ENCODE data around the gene ATP5MG. TPM values are rescaled to one million over a fixed set of nuclear protein-coding genes. Genes with fewer than 3 reads are reported as not detected.

Gene ATP5MG
- total RNA-seq, 1 donor from 2014 or later = 194 TPM

GRCh38 chr11:118442301-118442700 is 40.9 kb downstream of the ATP5MG start:
- Mint-ChIP-seq H3K9me3 (ENCODE audit: unreplicated experiment) (no peaks in the 10 kb centered on the region), H3K27ac (ENCODE audit: unreplicated experiment) (no peak overlapping the region), H3K27me3 (ENCODE audit: low read depth, unreplicated experiment) (no peaks in the 10 kb centered on the region), H3K4me1 (ENCODE audit: low read depth, unreplicated experiment) (peaks cover 43% of the 10 kb centered on the region), H3K36me3 (ENCODE audit: low read depth, unreplicated experiment) (peaks cover 6% of the 10 kb centered on the region), H3K4me3 (ENCODE audit: unreplicated experiment) (no peak overlapping the region)
- H3K4me3 ChIP-seq (ENCODE audit: insufficient read depth, low read depth, low read length) = no peak overlapping the region
- no peak overlapping the region for H2AFZ ChIP-seq (ENCODE audit: low read depth, low read length)
- peak overlapping the region; percentile 5 for H3K4me2 ChIP-seq (ENCODE audit: low read length)
- no peak for TF ChIP-seq CTCF (IDR thresholded peaks at IDR 0.05; ENCODE audit: insufficient read depth, low read depth, low read length)
- no peak for TF ChIP-seq EZH2 (IDR thresholded peaks at IDR 0.05; ENCODE audit: insufficient read depth, low read length)
- H3K4me1 ChIP-seq (ENCODE audit: insufficient read depth, low read length) = peaks cover 18% of the 10 kb centered on the region
- no peaks in the 10 kb centered on the region for H3K9me3 ChIP-seq (ENCODE audit: insufficient read depth, low read depth, low read length)
- H3K9ac ChIP-seq (ENCODE audit: low read length) = no peak overlapping the region
- FAIRE-seq (no peak), DNase-seq (ENCODE audit: low read depth) (no peak)
- no peaks in the 10 kb centered on the region for H3K27me3 ChIP-seq (ENCODE audit: insufficient read depth, low read length)
- H3K79me2 ChIP-seq (ENCODE audit: insufficient read depth, low read length) = peaks cover 100% of the 10 kb centered on the region
- peaks cover 100% of the 10 kb centered on the region for H4K20me1 ChIP-seq (ENCODE audit: insufficient read depth, low read length)
- no peak overlapping the region for H3K27ac ChIP-seq (ENCODE audit: low read depth, low read length)
- no peaks in the 10 kb centered on the region for H3K36me3 ChIP-seq (ENCODE audit: insufficient read depth, low read length)

DNA sequence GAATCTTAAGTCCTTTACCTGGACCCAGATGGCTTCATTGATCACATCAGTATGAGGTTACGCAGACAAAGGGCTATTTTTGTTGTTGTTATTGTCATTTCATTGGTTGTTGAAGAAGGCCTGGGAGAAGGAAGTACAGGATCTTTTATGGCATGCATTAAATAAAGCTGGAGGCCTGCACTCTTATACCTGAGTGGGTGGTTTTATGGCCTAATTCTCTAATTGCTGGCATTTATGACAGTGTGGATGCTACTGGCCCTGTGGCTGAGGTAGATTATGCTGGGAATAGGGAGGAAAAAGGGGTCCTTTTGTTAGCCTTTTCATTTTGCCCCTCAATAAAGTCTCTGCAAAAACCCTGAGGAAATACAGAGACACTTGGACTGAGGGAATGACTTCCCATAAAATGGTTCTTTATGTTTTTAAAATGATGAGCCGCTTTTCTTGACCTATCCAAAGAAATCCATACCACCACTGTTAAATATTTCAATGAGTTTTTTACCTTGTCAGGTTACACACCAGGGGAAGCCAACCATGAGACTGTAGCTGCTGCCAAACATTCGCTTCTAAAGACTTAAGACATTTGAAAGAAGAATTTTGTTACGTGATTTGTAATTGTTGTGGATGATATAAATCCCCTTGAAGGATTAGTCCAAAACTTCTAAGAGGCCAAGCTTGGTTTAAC is 41.6 kb downstream of the ATP5MG start:
- Histone ChIP-seq H3K4me3 (ENCODE audit: insufficient read depth, low read depth, low read length) (no peak overlapping the region), H3K9ac (ENCODE audit: low read length) (no peak overlapping the region), H2AFZ (ENCODE audit: low read depth, low read length) (no peak overlapping the region), H3K79me2 (ENCODE audit: insufficient read depth, low read length) (peaks cover 100% of the 10 kb centered on the region), H3K9me3 (ENCODE audit: insufficient read depth, low read depth, low read length) (no peaks in the 10 kb centered on the region), H3K4me1 (ENCODE audit: insufficient read depth, low read length) (peaks cover 14% of the 10 kb centered on the region), H3K27me3 (ENCODE audit: insufficient read depth, low read length) (no peaks in the 10 kb centered on the region), H4K20me1 (ENCODE audit: insufficient read depth, low read length) (peaks cover 100% of the 10 kb centered on the region), H3K27ac (ENCODE audit: low read depth, low read length) (no peak overlapping the region), H3K36me3 (ENCODE audit: insufficient read depth, low read length) (no peaks in the 10 kb centered on the region), H3K4me2 (ENCODE audit: low read length) (no peak overlapping the region)
- Mint-ChIP-seq H3K36me3 (ENCODE audit: low read depth, unreplicated experiment) (peaks cover 6% of the 10 kb centered on the region), H3K27me3 (ENCODE audit: low read depth, unreplicated experiment) (no peaks in the 10 kb centered on the region), H3K4me3 (ENCODE audit: unreplicated experiment) (no peak overlapping the region), H3K27ac (ENCODE audit: unreplicated experiment) (no peak overlapping the region), H3K9me3 (ENCODE audit: unreplicated experiment) (no peaks in the 10 kb centered on the region), H3K4me1 (ENCODE audit: low read depth, unreplicated experiment) (peaks cover 43% of the 10 kb centered on the region)
- no peak for DNase-seq (ENCODE audit: low read depth)
- no peak for TF ChIP-seq CTCF (IDR thresholded peaks at IDR 0.05; ENCODE audit: insufficient read depth, low read depth, low read length)
- TF ChIP-seq EZH2 (IDR thresholded peaks at IDR 0.05; ENCODE audit: insufficient read depth, low read length) = no peak
- no peak for FAIRE-seq

- H3K4me1 Mint-ChIP-seq (ENCODE audit: low read depth, unreplicated experiment) = peaks cover 47% of the 10 kb centered on the region
- H4K20me1 ChIP-seq (ENCODE audit: insufficient read depth, low read length) = peaks cover 100% of the 10 kb centered on the region
Observed at GRCh38 chr11:118443590-118444218, 42.3 kb downstream of the ATP5MG start.

More at GRCh38 chr11:118443590-118444218, 42.3 kb downstream of the ATP5MG start:
- H3K9me3 Mint-ChIP-seq (ENCODE audit: unreplicated experiment) = no peaks in the 10 kb centered on the region
- H3K4me3 Mint-ChIP-seq (ENCODE audit: unreplicated experiment) = no peak overlapping the region
- Histone ChIP-seq H3K4me2 (ENCODE audit: low read length) (no peak overlapping the region), H2AFZ (ENCODE audit: low read depth, low read length) (no peak overlapping the region), H3K36me3 (ENCODE audit: insufficient read depth, low read length) (no peaks in the 10 kb centered on the region), H3K27me3 (ENCODE audit: insufficient read depth, low read length) (no peaks in the 10 kb centered on the region), H3K4me1 (ENCODE audit: insufficient read depth, low read length) (peaks cover 11% of the 10 kb centered on the region), H3K9ac (ENCODE audit: low read length) (no peak overlapping the region), H3K9me3 (ENCODE audit: insufficient read depth, low read depth, low read length) (no peaks in the 10 kb centered on the region), H3K27ac (ENCODE audit: low read depth, low read length) (no peak overlapping the region), H3K4me3 (ENCODE audit: insufficient read depth, low read depth, low read length) (no peak overlapping the region), H3K79me2 (ENCODE audit: insufficient read depth, low read length) (peaks cover 100% of the 10 kb centered on the region)
- H3K27ac Mint-ChIP-seq (ENCODE audit: unreplicated experiment) = no peak overlapping the region
- H3K36me3 Mint-ChIP-seq (ENCODE audit: low read depth, unreplicated experiment) = peaks cover 6% of the 10 kb centered on the region
- DNase-seq (ENCODE audit: low read depth) (no peak), FAIRE-seq (no peak)
- H3K27me3 Mint-ChIP-seq (ENCODE audit: low read depth, unreplicated experiment) = no peaks in the 10 kb centered on the region
- TF ChIP-seq EZH2 (IDR thresholded peaks at IDR 0.05; ENCODE audit: insufficient read depth, low read length) = no peak
